Sigmoid colon (tissue), 7 donors: ENCODE measurements around the gene PDE4D. TPM values are rescaled to one million over a fixed set of nuclear protein-coding genes. Genes with fewer than 3 reads are reported as not detected.
"Not testable (repeated sequence)": the region's sequence is repeated elsewhere in the genome, so short reads cannot be mapped to it uniquely, and the experiment has no call there.

Source experiments
- DNase-seq: peaks from one replicate; pipeline ENCODE4 v3.0.0-alpha.2; 2019
- H3K27ac ChIP-seq, 4 donors: fragments of 200-600 bp; sonication (generic); one replicate each; pipeline ENCODE4 v1.5.1; 2016 to 2019; ENCODE audit warnings: mild to moderate bottlenecking in 1 of 4
- H3K27me3 ChIP-seq, 3 donors: fragments of 200-600 bp; sonication (generic); one replicate each; pipeline ENCODE4 v1.5.1; 2019; ENCODE audit warnings: mild to moderate bottlenecking in 1 of 3
- H3K36me3 ChIP-seq, 4 donors: fragments of 200-600 bp; sonication (generic); one replicate each; pipeline ENCODE4 v1.5.1; 2016 to 2019
- H3K4me1 ChIP-seq, 4 donors: fragments of 200-600 bp; sonication (generic); one replicate each; pipeline ENCODE4 v1.5.1; 2017 to 2019
- H3K4me3 ChIP-seq, 4 donors: fragments of 200-600 bp; sonication (generic); one replicate each; pipeline ENCODE4 v1.5.1; 2017 to 2019; ENCODE audit warnings: mild to moderate bottlenecking in 2 of 4, moderate library complexity in 1 of 4
- H3K9me3 ChIP-seq, 4 donors: fragments of 200-600 bp in 3 of 4; sonication (generic) in 3 of 4; one replicate each; pipeline versions ENCODE4 v1.5.1 to v1.6.1; 2013 to 2019
- EP300 ChIP-seq, 4 donors: sonication (generic); formaldehyde crosslinking; IDR thresholded peaks; one replicate each; pipeline ENCODE4 v1.6.1; 2017; ENCODE audit warnings: antibody characterized with exemption in 4 of 4
- POLR2A ChIP-seq, 2 donors: fragments of 450-650 bp; IDR thresholded peaks; one replicate each; pipeline ENCODE4 v1.6.1; 2016; ENCODE audit warnings: antibody characterized with exemption in 2 of 2, mild to moderate bottlenecking in 2 of 2, moderate library complexity in 2 of 2
- POLR2AphosphoS5 ChIP-seq, 4 donors: sonication (generic); formaldehyde crosslinking; IDR thresholded peaks; one replicate each; pipeline ENCODE4 v1.6.1; 2017; ENCODE audit warnings: antibody characterized with exemption in 4 of 4
- WGBS, 2 donors: extraction: QIAGEN DNeasy Blood & Tissue Kit; methylation state at CpG; one replicate each; pipeline ENCODE4 v1.1.7; 2013; 5-methylcytosine and 5-hydroxymethylcytosine counted together
- intact Hi-C: fragments of 100-400 bp; cut with DNase I; formaldehyde crosslinking; loops from one replicate; pipeline ENCODE4 v1.15.1; 2023
- polyA plus RNA-seq, 3 donors: library from polyadenylated mRNA; stranded (reverse); fragments of 200-250 nt; gene quantifications; one replicate each; pipeline ENCODE4 v1.2.3, GENCODE V29; 2013
- total RNA-seq, 4 donors: library from RNA; depleted of rRNA; stranded (reverse); fragments of >200 nt; gene quantifications; one replicate each; pipeline ENCODE4 v1.1.0, GENCODE V29; 2016
- TF ChIP-seq, protein P1 (sequence below), 4 experiments: fragments of 450-650 bp in 3 of 4; fragments of 200-600 bp in 1 of 4; IDR thresholded peaks; one replicate each; pipeline ENCODE4 v1.5.1; 2016 to 2019; ENCODE audit warnings: antibody characterized with exemption in 4 of 4, mild to moderate bottlenecking in 3 of 4, moderate library complexity in 2 of 4
- donor health status: healthy with polysubstance abuse.
- donor health status: Bipolar disorder and iron deficiency.
- donor health status: healthy.

Gene PDE4D
- total and polyA plus RNA-seq, 7 donors = 6.0 to 289 (median 169) TPM

DNA sequence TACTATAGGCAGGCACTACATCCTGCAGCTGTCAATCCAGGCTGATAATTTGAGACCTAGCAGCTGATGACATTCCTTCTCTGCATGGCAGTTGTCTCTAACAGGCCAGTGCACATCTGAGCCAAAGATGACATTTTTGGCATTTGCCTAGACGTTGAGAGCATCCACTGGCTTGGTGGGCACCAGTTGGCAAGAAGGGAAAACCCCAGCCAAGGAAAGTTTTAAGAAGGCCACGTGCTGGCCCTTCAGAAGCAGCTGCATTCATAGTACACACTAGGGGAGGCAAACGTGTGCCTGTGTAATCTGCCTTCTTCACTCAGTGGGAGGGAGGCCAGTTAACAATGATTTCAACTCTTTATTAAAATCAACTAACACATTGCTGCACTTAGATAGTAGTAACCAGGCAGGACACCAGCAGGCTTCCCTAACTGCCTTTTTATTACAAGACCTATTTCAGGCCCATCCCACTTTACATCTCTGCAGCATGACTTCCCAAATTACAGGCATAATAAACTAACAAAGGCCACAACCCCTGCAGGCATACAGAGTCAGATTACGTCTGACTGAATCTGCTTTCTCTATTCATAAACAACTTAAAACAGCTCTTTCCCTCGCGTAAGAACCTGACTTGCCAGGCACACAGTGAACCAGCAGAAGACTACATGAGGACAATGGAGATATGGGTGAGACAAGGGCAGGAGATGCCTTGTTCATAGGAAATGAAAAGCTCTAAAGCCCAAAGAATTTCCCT lies 576.3 kb downstream of the PDE4D start:
- DNase-seq = peak; percentile 78
- 12 to 45% methylated on average over 6 of the region's 6 CpGs for WGBS, 2 donors
- Histone ChIP-seq H3K27me3 (no peaks in the 10 kb centered on the region), H3K4me1 (peaks cover 0 to 85% (median 67%) of the 10 kb centered on the region in 4 donors), H3K36me3 (no peaks in the 10 kb centered on the region), H3K4me3 (no peak overlapping the region), H3K27ac (peak overlapping the region; percentile 61 to 89 (median 80)), H3K9me3 (no peaks in the 10 kb centered on the region)
- intact Hi-C loops = loop anchor here (5.0 kb wide), 1 partner anchor 40 kb away; no protein-coding TSS in a partner anchor
- TF ChIP-seq POLR2AphosphoS5 (IDR thresholded peaks at IDR 0.05) = peak; percentile 79 to 92 (median 86)
- TF ChIP-seq EP300 (IDR thresholded peaks at IDR 0.05) = peak; percentile 93 to 100 (median 99)
- TF ChIP-seq, protein P1, sequence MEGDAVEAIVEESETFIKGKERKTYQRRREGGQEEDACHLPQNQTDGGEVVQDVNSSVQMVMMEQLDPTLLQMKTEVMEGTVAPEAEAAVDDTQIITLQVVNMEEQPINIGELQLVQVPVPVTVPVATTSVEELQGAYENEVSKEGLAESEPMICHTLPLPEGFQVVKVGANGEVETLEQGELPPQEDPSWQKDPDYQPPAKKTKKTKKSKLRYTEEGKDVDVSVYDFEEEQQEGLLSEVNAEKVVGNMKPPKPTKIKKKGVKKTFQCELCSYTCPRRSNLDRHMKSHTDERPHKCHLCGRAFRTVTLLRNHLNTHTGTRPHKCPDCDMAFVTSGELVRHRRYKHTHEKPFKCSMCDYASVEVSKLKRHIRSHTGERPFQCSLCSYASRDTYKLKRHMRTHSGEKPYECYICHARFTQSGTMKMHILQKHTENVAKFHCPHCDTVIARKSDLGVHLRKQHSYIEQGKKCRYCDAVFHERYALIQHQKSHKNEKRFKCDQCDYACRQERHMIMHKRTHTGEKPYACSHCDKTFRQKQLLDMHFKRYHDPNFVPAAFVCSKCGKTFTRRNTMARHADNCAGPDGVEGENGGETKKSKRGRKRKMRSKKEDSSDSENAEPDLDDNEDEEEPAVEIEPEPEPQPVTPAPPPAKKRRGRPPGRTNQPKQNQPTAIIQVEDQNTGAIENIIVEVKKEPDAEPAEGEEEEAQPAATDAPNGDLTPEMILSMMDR (IDR thresholded peaks at IDR 0.05) = no peak
- TF ChIP-seq POLR2A (IDR thresholded peaks at IDR 0.05) = no peak

DNA sequence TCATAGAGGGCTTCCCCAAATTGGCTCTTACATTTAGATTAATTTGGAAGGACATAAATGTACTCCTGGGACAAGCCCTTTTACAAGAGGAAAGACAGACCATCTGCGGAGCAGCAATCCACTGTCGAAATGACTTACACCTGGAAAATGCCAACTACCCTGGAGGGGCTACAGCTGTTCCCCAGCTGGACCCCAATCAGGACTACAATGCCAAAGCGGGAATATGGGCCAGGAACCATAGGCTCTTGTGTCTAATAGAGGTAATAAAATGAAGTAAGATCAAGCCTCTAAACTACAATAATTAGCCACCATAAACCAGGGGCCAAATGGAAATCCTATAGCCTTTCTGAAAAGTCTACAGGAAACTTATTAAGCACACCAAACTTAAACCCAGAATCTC lies 581.3 kb downstream of the PDE4D start:
- WGBS, 2 donors = 92 to 94% methylated on average over 3 of the region's 3 CpGs
- intact Hi-C loops = no loop called here
- peak overlapping the region in 1 of 4 donors; percentile 29 for H3K27ac ChIP-seq
- TF ChIP-seq, protein P1 (IDR thresholded peaks at IDR 0.05) = no peak
- TF ChIP-seq POLR2AphosphoS5 (IDR thresholded peaks at IDR 0.05) = no peak
- TF ChIP-seq EP300 (IDR thresholded peaks at IDR 0.05) = no peak
- TF ChIP-seq POLR2A (IDR thresholded peaks at IDR 0.05) = no peak
- H3K4me3 ChIP-seq = no peak overlapping the region
- H3K9me3 ChIP-seq = no peaks in the 10 kb centered on the region
- no peak for DNase-seq
- no peaks in the 10 kb centered on the region for H3K27me3 ChIP-seq
- H3K4me1 ChIP-seq = peaks cover 0 to 46% (median 38%) of the 10 kb centered on the region in 4 donors
- peaks cover 0 to 3% (median 0%) of the 10 kb centered on the region in 4 donors for H3K36me3 ChIP-seq

DNA sequence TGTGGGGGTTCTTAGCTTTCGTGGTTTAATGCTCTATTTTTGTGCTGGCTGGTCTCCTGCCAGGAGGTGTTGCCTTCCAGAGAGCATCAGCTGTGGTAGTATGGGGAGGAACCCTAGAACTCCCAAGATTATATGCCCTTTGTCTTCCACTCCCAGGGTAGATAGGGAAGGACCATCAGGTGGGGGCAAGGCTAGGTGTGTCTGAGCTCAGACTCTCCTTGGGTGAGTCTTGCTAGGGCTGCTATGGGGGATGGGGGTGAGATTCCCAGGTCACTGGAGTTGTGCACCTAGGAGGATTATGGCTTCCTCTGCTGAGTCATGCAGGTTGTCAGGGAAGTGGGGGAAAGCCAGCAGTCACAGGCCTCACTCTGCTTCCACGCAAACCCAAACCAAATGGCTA lies 584.8 kb downstream of the PDE4D start:
- WGBS, 2 donors = 76 to 88% methylated on average over 2 of the region's 2 CpGs
- H3K36me3 ChIP-seq, H3K4me3 ChIP-seq, H3K9me3 ChIP-seq, H3K27me3 ChIP-seq, H3K27ac ChIP-seq, intact Hi-C loops, DNase-seq: not testable (repeated sequence)
- H3K4me1 ChIP-seq = peaks cover 0 to 31% (median 18%) of the 10 kb centered on the region in 4 donors

GRCh38 chr5:59303289-59303716 lies 590.2 kb downstream of the PDE4D start:
- H3K36me3 ChIP-seq, H3K4me3 ChIP-seq, intact Hi-C loops, H3K9me3 ChIP-seq, H3K27me3 ChIP-seq, DNase-seq: not testable (repeated sequence)
- 11 to 49% methylated on average over 3 of the region's 3 CpGs for WGBS, 2 donors
- peak overlapping the region in 3 of 4 donors; percentile 44 to 60 (median 47) for H3K27ac ChIP-seq
- peaks cover 0 to 31% (median 15%) of the 10 kb centered on the region in 4 donors for H3K4me1 ChIP-seq

GRCh38 chr5:59302509-59302908 lies 591.0 kb downstream of the PDE4D start:
- DNase-seq, intact Hi-C loops, H3K27me3 ChIP-seq, H3K4me3 ChIP-seq, H3K9me3 ChIP-seq, H3K36me3 ChIP-seq: not testable (repeated sequence)
- Histone ChIP-seq H3K27ac (peak overlapping the region in 3 of 4 donors; percentile 44 to 60 (median 47)), H3K4me1 (peaks cover 0 to 38% (median 23%) of the 10 kb centered on the region in 4 donors)
- WGBS, 2 donors = 45 to 87% methylated on average over 1 of the region's 1 CpG

GRCh38 chr5:59301727-59302126 lies 591.8 kb downstream of the PDE4D start:
- TF ChIP-seq POLR2A (IDR thresholded peaks at IDR 0.05) = no peak
- TF ChIP-seq, protein P1 (IDR thresholded peaks at IDR 0.05) = no peak
- no peak for TF ChIP-seq EP300 (IDR thresholded peaks at IDR 0.05)
- no peak for TF ChIP-seq POLR2AphosphoS5 (IDR thresholded peaks at IDR 0.05)
- Histone ChIP-seq H3K4me1 (peaks cover 0 to 43% (median 28%) of the 10 kb centered on the region in 4 donors), H3K27me3 (no peaks in the 10 kb centered on the region), H3K36me3 (no peaks in the 10 kb centered on the region), H3K27ac (peak overlapping the region in 3 of 4 donors; percentile 61 to 78 (median 78)), H3K4me3 (no peak overlapping the region), H3K9me3 (peaks cover 0 to 2% (median 0%) of the 10 kb centered on the region in 4 donors)
- 86 to 94% methylated on average over 4 of the region's 4 CpGs for WGBS, 2 donors
- DNase-seq = no peak
- intact Hi-C loops = no loop called here
